H9 (cell line): Measurements from ENCODE around the gene CLDN22. TPM values are rescaled to one million over a fixed set of nuclear protein-coding genes. Genes with fewer than 3 reads are reported as not detected.

Source experiments
- DNase-seq: peaks from one replicate; pipeline ENCODE4 v3.0.0-alpha.2; 2017
- H2AFZ ChIP-seq: one replicate; pipeline ENCODE4 v1.6.1; 2013; ENCODE audit warnings: mild to moderate bottlenecking, low read length, control low read depth, moderate library complexity
- H2AK5ac ChIP-seq: 2 replicates; pipeline ENCODE4 v1.6.1; 2013; ENCODE audit warnings: low read length, control low read depth, mixed read lengths; ENCODE audit not compliant: insufficient read length
- H2BK120ac ChIP-seq: one replicate; pipeline ENCODE4 v1.6.1; 2013; ENCODE audit warnings: low read depth, mild to moderate bottlenecking, low read length, control low read depth, inconsistent platforms; ENCODE audit not compliant: poor library complexity, severe bottlenecking
- H2BK12ac ChIP-seq: 2 replicates; pipeline ENCODE4 v1.6.1; 2013; ENCODE audit warnings: low read length, control low read depth, mixed read lengths, low read depth; ENCODE audit not compliant: insufficient read length
- H2BK15ac ChIP-seq: 2 replicates; pipeline ENCODE4 v1.6.1; 2013; ENCODE audit warnings: low read depth, low read length, control low read depth
- H2BK20ac ChIP-seq: one replicate; pipeline ENCODE4 v1.6.1; 2013; ENCODE audit warnings: low read depth, mild to moderate bottlenecking, low read length, control low read depth, inconsistent platforms; ENCODE audit not compliant: poor library complexity, severe bottlenecking
- H2BK5ac ChIP-seq: 2 replicates; pipeline ENCODE4 v1.6.1; 2013; ENCODE audit warnings: low read length, control low read depth, mixed read lengths; ENCODE audit not compliant: insufficient read length
- H3K14ac ChIP-seq: 2 replicates; pipeline ENCODE4 v1.6.1; 2013; ENCODE audit warnings: low read length, control low read depth; ENCODE audit not compliant: insufficient read depth
- H3K18ac ChIP-seq: 2 replicates; pipeline ENCODE4 v1.6.1; 2013; ENCODE audit warnings: low read depth, mild to moderate bottlenecking, mixed read lengths, low read length, control low read depth; ENCODE audit not compliant: insufficient read length
- H3K23ac ChIP-seq: 2 replicates; pipeline ENCODE4 v1.6.1; 2013; ENCODE audit warnings: low read length, control low read depth, mixed read lengths, low read depth; ENCODE audit not compliant: insufficient read length
- H3K23me2 ChIP-seq: 2 replicates; pipeline ENCODE4 v1.6.1; 2013; ENCODE audit warnings: low read depth, mild to moderate bottlenecking, mixed read lengths, low read length, control low read depth; ENCODE audit not compliant: insufficient read length, poor library complexity, severe bottlenecking
- H3K27ac ChIP-seq: 2 replicates; pipeline ENCODE4 v1.5.1; 2013; ENCODE audit warnings: low read length, control low read depth, mixed read lengths, low read depth; ENCODE audit not compliant: insufficient read length
- H3K27me3 ChIP-seq: 2 replicates; pipeline ENCODE4 v1.6.1; 2013; ENCODE audit warnings: low read length, control low read depth, inconsistent platforms; ENCODE audit not compliant: insufficient read depth
- H3K4ac ChIP-seq: 2 replicates; pipeline ENCODE4 v1.6.1; 2013; ENCODE audit warnings: low read depth, mild to moderate bottlenecking, control low read depth, inconsistent platforms, low read length, moderate library complexity
- H3K4me1 ChIP-seq: 2 replicates; pipeline ENCODE4 v1.6.1; 2013; ENCODE audit warnings: low read length, control low read depth, inconsistent platforms; ENCODE audit not compliant: insufficient read depth
- H3K4me2 ChIP-seq: 2 replicates; pipeline ENCODE4 v1.6.1; 2013; ENCODE audit warnings: low read length, control low read depth, mixed read lengths; ENCODE audit not compliant: insufficient read length, insufficient read depth
- H3K56ac ChIP-seq: 2 replicates; pipeline ENCODE4 v1.6.1; 2013; ENCODE audit warnings: low read depth, mild to moderate bottlenecking, mixed read lengths, low read length, control low read depth; ENCODE audit not compliant: insufficient read length
- H3K79me1 ChIP-seq: 2 replicates; pipeline ENCODE4 v1.6.1; 2013; ENCODE audit warnings: low read depth, mild to moderate bottlenecking, moderate library complexity, low read length, control low read depth, inconsistent platforms; ENCODE audit not compliant: insufficient read depth, poor library complexity, severe bottlenecking
- H3K79me2 ChIP-seq: 2 replicates; pipeline ENCODE4 v1.6.1; 2013; ENCODE audit warnings: low read length, control low read depth, inconsistent platforms; ENCODE audit not compliant: insufficient read depth
- H3K9ac ChIP-seq: 2 replicates; pipeline ENCODE4 v1.6.1; 2013; ENCODE audit warnings: low read length, control low read depth, mixed read lengths; ENCODE audit not compliant: insufficient read length; ENCODE audit errors: extremely low read depth
- H3K9me3 ChIP-seq: one replicate; pipeline ENCODE4 v1.6.1; 2013; ENCODE audit warnings: low read depth, low read length, inconsistent platforms; ENCODE audit not compliant: control insufficient read depth
- H3T11ph ChIP-seq: one replicate; pipeline ENCODE4 v1.6.1; 2013; ENCODE audit warnings: mild to moderate bottlenecking, low read length, control low read depth, inconsistent platforms
- H4K20me1 ChIP-seq: one replicate; pipeline ENCODE4 v1.6.1; 2013; ENCODE audit not compliant: control insufficient read depth, insufficient read length, insufficient read depth
- H4K5ac ChIP-seq: 2 replicates; pipeline ENCODE4 v1.6.1; 2013; ENCODE audit warnings: low read depth, mild to moderate bottlenecking, mixed read lengths, low read length, control low read depth; ENCODE audit not compliant: insufficient read length
- H4K8ac ChIP-seq: replicated peaks from 2 replicates; pipeline ENCODE4 v1.6.1; 2013; ENCODE audit warnings: low read length, control low read depth, mixed read lengths, low read depth; ENCODE audit not compliant: insufficient read length
- H4K91ac ChIP-seq: 2 replicates; pipeline ENCODE4 v1.6.1; 2013; ENCODE audit warnings: low read depth, mild to moderate bottlenecking, moderate library complexity, mixed read lengths, low read length, control low read depth; ENCODE audit not compliant: insufficient read length
- H3K27ac Mint-ChIP-seq, 3 experiments: 2 replicates in 2 of 3; 3 replicates in 1 of 3; pipeline ENCODE4 v1.8.0; 2020 to 2021; ENCODE audit warnings: mixed read lengths in 3 of 3, mild to moderate bottlenecking in 1 of 3, moderate library complexity in 1 of 3
- H3K27me3 Mint-ChIP-seq: 2 replicates; pipeline ENCODE4 v1.8.0; 2021; ENCODE audit warnings: low read depth, mild to moderate bottlenecking, moderate library complexity, mixed read lengths
- H3K36me3 Mint-ChIP-seq, 3 experiments: 2 replicates in 2 of 3; 3 replicates in 1 of 3; pipeline ENCODE4 v1.8.0; 2020 to 2021; ENCODE audit warnings: low read depth in 3 of 3, mixed read lengths in 3 of 3; ENCODE audit not compliant: insufficient read depth in 1 of 3
- H3K4me1 Mint-ChIP-seq, 2 experiments: 2 replicates each; pipeline ENCODE4 v1.8.0; 2020; ENCODE audit warnings: mixed read lengths in 2 of 2
- H3K4me3 Mint-ChIP-seq, 2 experiments: 2 replicates in 1 of 2; 3 replicates in 1 of 2; pipeline ENCODE4 v1.8.0; 2020 to 2021; ENCODE audit warnings: mild to moderate bottlenecking in 2 of 2, mixed read lengths in 2 of 2, moderate library complexity in 1 of 2
- H3K9me3 Mint-ChIP-seq, 2 experiments: 2 replicates in 1 of 2; 3 replicates in 1 of 2; pipeline ENCODE4 v1.8.0; 2020; ENCODE audit warnings: mild to moderate bottlenecking in 2 of 2, mixed read lengths in 2 of 2, moderate library complexity in 1 of 2
- CTCF ChIP-seq: fragments of 200-600 bp; sonication (generic); conservative IDR thresholded peaks from 3 replicates; pipeline ENCODE4 v1.8.0; 2021; ENCODE audit warnings: antibody characterized with exemption, mild to moderate bottlenecking
- WGBS: extraction: QIAGEN DNeasy Blood & Tissue Kit; methylation state at CpG from one replicate; pipeline ENCODE4 v1.1.7; 2013; ENCODE audit warnings: missing lambda C conversion rate, low lambda C conversion rate, mixed read lengths; ENCODE audit not compliant: insufficient read length; ENCODE audit errors: extremely low coverage; 5-methylcytosine and 5-hydroxymethylcytosine counted together
- total RNA-seq: library from RNA; stranded (reverse); gene quantifications from 2 replicates; pipeline ENCODE4 v1.2.1, GENCODE V29; 2021

CLDN22 gene
- total RNA-seq, 1 experiment from 2014 or later = not detected

GRCh38 chr4:183333983-183334382 is 13.9 kb upstream of the CLDN22 start:
- no peak overlapping the region for H2BK120ac ChIP-seq

More at GRCh38 chr4:183333983-183334382, 13.9 kb upstream of the CLDN22 start:
- Histone ChIP-seq H3K27ac (no peak overlapping the region), H2BK15ac (no peak overlapping the region), H3K14ac (no peak overlapping the region), H3K79me2 (no peaks in the 10 kb centered on the region), H2BK20ac (no peak overlapping the region), H4K5ac (no peak overlapping the region), H4K8ac (no peak overlapping the region), H2BK5ac (no peak overlapping the region), H3K27me3 (no peaks in the 10 kb centered on the region), H3K4me2 (no peak overlapping the region), H3K9me3 (no peaks in the 10 kb centered on the region), H3K79me1 (no peaks in the 10 kb centered on the region), H3K9ac (no peak overlapping the region), H2AFZ (no peak overlapping the region), H4K91ac (no peak overlapping the region), H3K23me2 (no peaks in the 10 kb centered on the region), H2BK12ac (no peak overlapping the region), H2AK5ac (no peak overlapping the region), H3K18ac (no peak overlapping the region), H3K4ac (no peak overlapping the region), H3T11ph (no peak overlapping the region), H4K20me1 (no peaks in the 10 kb centered on the region), H3K4me1 (no peaks in the 10 kb centered on the region), H3K56ac (no peak overlapping the region), H3K23ac (no peak overlapping the region)
- peaks cover 0 to 4% (median 0%) of the 10 kb centered on the region in 3 experiments; a peak in 2 of 7 replicates for H3K36me3 Mint-ChIP-seq
- WGBS = no CpG with 5 or more reads among the region's 6 CpGs
- DNase-seq = no peak
- no peak for TF ChIP-seq CTCF
- peaks cover 3% of the 10 kb centered on the region for H3K27me3 Mint-ChIP-seq
- H3K9me3 Mint-ChIP-seq = peaks cover 0 to 4% of the 10 kb centered on the region in 2 experiments; a peak in 3 of 5 replicates
- no peak overlapping the region for H3K27ac Mint-ChIP-seq
- no peak overlapping the region for H3K4me3 Mint-ChIP-seq
- H3K4me1 Mint-ChIP-seq = peaks cover 0 to 4% of the 10 kb centered on the region in 2 experiments; a peak in 1 of 4 replicates
